Vagina (tissue), 2 donors: ENCODE data around the gene FRMD4A. TPM values are rescaled to one million over a fixed set of nuclear protein-coding genes. Genes with fewer than 3 reads are reported as not detected.

Source experiments
- DNase-seq, 2 donors: peaks; one replicate each; pipeline ENCODE4 v3.0.0-alpha.2; 2017; ENCODE audit errors: extremely low spot score in 2 of 2
- H3K27ac ChIP-seq: fragments of 200-600 bp; sonication (generic); one replicate; pipeline ENCODE4 v1.5.1; 2019
- H3K27me3 ChIP-seq: fragments of 200-600 bp; sonication (generic); one replicate; pipeline ENCODE4 v1.5.1; 2019
- H3K36me3 ChIP-seq, 2 donors: fragments of 200-600 bp; sonication (generic); one replicate each; pipeline ENCODE4 v1.5.1; 2017 to 2019
- H3K4me1 ChIP-seq: fragments of 200-600 bp; sonication (generic); one replicate; pipeline ENCODE4 v1.5.1; 2019
- H3K4me3 ChIP-seq, 2 donors: fragments of 200-600 bp; sonication (generic); 1 replicate in 1 of 2; 2 replicates in 1 of 2; pipeline ENCODE4 v1.5.1; 2016 to 2019
- H3K9me3 ChIP-seq: fragments of 200-600 bp; sonication (generic); one replicate; pipeline ENCODE4 v1.5.1; 2019
- POLR2A ChIP-seq, 2 donors: fragments of 450-650 bp; IDR thresholded peaks; one replicate each; pipeline ENCODE4 v1.6.1; 2017; ENCODE audit warnings: antibody characterized with exemption in 2 of 2, mild to moderate bottlenecking in 2 of 2, moderate library complexity in 2 of 2
- POLR2AphosphoS5 ChIP-seq, 2 donors: sonication (generic); formaldehyde crosslinking; IDR thresholded peaks; one replicate each; pipeline ENCODE4 v1.9.0; 2017; ENCODE audit warnings: antibody characterized with exemption in 2 of 2, mild to moderate bottlenecking in 2 of 2, low read depth in 1 of 2; ENCODE audit not compliant: insufficient read depth in 1 of 2
- intact Hi-C: fragments of 100-400 bp; cut with DNase I; formaldehyde crosslinking; loops from one replicate; pipeline ENCODE4 v1.15.1; 2023
- total RNA-seq: library from RNA; depleted of rRNA; stranded (reverse); fragments of >200 nt; gene quantifications from one replicate; pipeline ENCODE4 v1.2.3, GENCODE V29; 2016
- TF ChIP-seq, protein P1 (sequence below), 3 experiments: fragments of 450-650 bp in 2 of 3; fragments of 200-600 bp in 1 of 3; sonication (generic) in 1 of 3; IDR thresholded peaks; one replicate each; pipeline ENCODE4 v1.5.1; 2017 to 2019; ENCODE audit warnings: antibody characterized with exemption in 3 of 3, mild to moderate bottlenecking in 2 of 3, moderate library complexity in 2 of 3

FRMD4A gene
- total RNA-seq, 1 donor from 2014 or later = 24.8 TPM

DNA sequence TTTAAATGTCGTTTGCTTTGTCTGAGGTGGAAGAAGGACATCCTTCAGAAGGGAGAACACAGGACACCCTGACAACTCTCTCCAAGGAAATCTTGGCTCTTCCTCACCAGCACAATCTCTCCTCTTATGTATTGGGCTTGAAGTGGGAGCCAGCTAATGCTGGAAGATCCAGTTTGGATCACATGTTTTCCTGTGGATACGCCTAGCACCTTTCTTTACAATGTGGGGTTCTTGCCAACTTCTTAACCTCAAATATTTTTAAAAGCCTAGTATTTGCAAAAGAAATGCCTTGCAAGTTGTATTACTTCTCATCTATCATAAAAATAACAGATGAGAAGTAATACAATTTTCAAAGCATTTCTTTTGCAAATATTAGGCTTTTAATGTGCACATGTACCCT lies 76.4 kb downstream of the FRMD4A start:
- H3K36me3 ChIP-seq = no peaks in the 10 kb centered on the region

DNA sequence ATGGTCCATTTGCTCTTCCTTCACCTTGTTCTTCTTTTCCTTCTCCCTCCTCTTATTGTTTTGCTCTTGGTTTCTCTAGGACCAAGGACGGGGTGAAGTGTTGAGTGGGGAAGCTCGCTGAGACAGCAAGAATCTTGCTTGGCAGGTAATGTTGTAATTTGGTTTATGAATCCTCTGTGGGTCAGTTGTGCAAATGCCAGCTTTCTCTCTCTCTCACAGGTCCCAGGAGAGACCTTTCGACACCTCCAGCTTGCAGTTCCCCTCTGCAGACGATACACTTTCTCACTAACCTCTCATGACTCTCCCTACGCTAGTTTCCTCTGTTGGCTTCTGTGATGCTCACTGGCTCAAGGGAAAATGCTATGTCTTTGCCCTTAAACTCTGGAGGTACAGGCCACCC lies 77.0 kb downstream of the FRMD4A start:
- Histone ChIP-seq H3K9me3 (no peaks in the 10 kb centered on the region), H3K4me1 (no peaks in the 10 kb centered on the region), H3K36me3 (no peaks in the 10 kb centered on the region), H3K4me3 (no peak overlapping the region), H3K27ac (no peak overlapping the region), H3K27me3 (no peaks in the 10 kb centered on the region)
- TF ChIP-seq POLR2A (IDR thresholded peaks at IDR 0.05) (no peak), POLR2AphosphoS5 (IDR thresholded peaks at IDR 0.05; ENCODE audit: insufficient read depth in 1 of 2, low read depth in 1 of 2) (no peak)
- TF ChIP-seq, protein P1, sequence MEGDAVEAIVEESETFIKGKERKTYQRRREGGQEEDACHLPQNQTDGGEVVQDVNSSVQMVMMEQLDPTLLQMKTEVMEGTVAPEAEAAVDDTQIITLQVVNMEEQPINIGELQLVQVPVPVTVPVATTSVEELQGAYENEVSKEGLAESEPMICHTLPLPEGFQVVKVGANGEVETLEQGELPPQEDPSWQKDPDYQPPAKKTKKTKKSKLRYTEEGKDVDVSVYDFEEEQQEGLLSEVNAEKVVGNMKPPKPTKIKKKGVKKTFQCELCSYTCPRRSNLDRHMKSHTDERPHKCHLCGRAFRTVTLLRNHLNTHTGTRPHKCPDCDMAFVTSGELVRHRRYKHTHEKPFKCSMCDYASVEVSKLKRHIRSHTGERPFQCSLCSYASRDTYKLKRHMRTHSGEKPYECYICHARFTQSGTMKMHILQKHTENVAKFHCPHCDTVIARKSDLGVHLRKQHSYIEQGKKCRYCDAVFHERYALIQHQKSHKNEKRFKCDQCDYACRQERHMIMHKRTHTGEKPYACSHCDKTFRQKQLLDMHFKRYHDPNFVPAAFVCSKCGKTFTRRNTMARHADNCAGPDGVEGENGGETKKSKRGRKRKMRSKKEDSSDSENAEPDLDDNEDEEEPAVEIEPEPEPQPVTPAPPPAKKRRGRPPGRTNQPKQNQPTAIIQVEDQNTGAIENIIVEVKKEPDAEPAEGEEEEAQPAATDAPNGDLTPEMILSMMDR (IDR thresholded peaks at IDR 0.05) = no peak
- intact Hi-C loops = no loop called here
- no peak for DNase-seq

More for the DNA sequence above, 76.4 kb downstream of the FRMD4A start:
- Histone ChIP-seq H3K4me3 (no peak overlapping the region), H3K9me3 (no peaks in the 10 kb centered on the region), H3K27ac (no peak overlapping the region), H3K27me3 (no peaks in the 10 kb centered on the region), H3K4me1 (no peaks in the 10 kb centered on the region)
- TF ChIP-seq POLR2A (IDR thresholded peaks at IDR 0.05) (no peak), POLR2AphosphoS5 (IDR thresholded peaks at IDR 0.05; ENCODE audit: insufficient read depth in 1 of 2, low read depth in 1 of 2) (no peak)
- TF ChIP-seq, protein P1 (IDR thresholded peaks at IDR 0.05) = no peak
- DNase-seq = no peak
- intact Hi-C loops = no loop called here

DNA sequence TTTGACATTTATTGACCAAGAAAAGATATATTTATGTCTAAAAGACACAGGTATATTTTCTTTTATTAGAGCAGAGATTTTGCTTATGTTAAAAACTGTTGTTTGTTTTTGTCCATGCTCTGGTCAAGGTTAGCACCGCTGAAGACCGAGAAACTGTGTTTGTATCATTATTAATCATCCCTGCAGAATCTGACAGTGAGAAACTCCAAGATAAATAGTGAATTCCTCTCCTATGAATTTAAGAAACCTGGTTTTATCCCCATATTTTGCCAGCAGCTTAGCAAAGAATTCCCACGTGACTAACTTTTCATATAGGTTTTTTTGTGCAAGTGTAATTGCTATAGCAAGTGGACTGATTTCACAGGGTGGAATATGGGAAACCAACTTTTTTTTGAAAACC lies 77.6 kb downstream of the FRMD4A start:
- Histone ChIP-seq H3K27ac (no peak overlapping the region), H3K4me3 (no peak overlapping the region), H3K27me3 (no peaks in the 10 kb centered on the region), H3K36me3 (no peaks in the 10 kb centered on the region), H3K9me3 (no peaks in the 10 kb centered on the region), H3K4me1 (no peaks in the 10 kb centered on the region)
- no peak for DNase-seq
- intact Hi-C loops = no loop called here
- TF ChIP-seq POLR2AphosphoS5 (IDR thresholded peaks at IDR 0.05; ENCODE audit: insufficient read depth in 1 of 2, low read depth in 1 of 2) (no peak), POLR2A (IDR thresholded peaks at IDR 0.05) (no peak)
- TF ChIP-seq, protein P1 (IDR thresholded peaks at IDR 0.05) = no peak

DNA sequence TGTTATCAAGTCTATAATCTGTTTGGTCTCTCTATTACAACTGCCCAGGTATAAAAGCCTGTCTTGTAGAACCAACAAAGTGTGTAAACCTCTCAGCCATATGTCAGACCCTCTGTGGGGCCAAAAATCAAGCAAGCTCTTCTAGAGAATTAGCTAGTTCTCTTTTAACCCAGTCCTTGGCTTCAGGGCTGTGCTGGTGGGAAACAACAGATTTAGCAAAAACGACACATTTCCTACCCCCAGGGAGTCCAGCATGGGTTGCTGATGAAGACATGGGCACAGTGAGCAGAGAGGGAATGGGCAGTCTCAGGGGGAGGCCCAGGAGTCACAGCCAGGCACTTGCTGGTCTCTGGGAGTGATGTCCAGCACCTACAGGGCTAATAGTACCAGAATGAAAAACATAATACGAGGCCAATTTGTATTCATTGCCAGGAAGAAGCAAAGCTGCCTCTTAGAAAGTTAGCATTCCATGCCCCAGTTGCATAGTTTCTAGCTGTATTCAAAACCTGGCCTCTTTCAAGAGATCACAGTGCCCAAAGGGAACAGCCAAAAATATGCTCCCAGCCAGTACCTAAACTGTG lies 80.1 kb downstream of the FRMD4A start:
- Histone ChIP-seq H3K4me1 (no peaks in the 10 kb centered on the region), H3K4me3 (no peak overlapping the region), H3K27me3 (no peaks in the 10 kb centered on the region), H3K27ac (no peak overlapping the region), H3K9me3 (no peaks in the 10 kb centered on the region), H3K36me3 (no peaks in the 10 kb centered on the region)
- intact Hi-C loops = no loop called here
- no peak for DNase-seq
- TF ChIP-seq POLR2A (IDR thresholded peaks at IDR 0.05) = no peak
- TF ChIP-seq POLR2AphosphoS5 (IDR thresholded peaks at IDR 0.05; ENCODE audit: insufficient read depth in 1 of 2, low read depth in 1 of 2) = no peak
- TF ChIP-seq, protein P1 (IDR thresholded peaks at IDR 0.05) = no peak

DNA sequence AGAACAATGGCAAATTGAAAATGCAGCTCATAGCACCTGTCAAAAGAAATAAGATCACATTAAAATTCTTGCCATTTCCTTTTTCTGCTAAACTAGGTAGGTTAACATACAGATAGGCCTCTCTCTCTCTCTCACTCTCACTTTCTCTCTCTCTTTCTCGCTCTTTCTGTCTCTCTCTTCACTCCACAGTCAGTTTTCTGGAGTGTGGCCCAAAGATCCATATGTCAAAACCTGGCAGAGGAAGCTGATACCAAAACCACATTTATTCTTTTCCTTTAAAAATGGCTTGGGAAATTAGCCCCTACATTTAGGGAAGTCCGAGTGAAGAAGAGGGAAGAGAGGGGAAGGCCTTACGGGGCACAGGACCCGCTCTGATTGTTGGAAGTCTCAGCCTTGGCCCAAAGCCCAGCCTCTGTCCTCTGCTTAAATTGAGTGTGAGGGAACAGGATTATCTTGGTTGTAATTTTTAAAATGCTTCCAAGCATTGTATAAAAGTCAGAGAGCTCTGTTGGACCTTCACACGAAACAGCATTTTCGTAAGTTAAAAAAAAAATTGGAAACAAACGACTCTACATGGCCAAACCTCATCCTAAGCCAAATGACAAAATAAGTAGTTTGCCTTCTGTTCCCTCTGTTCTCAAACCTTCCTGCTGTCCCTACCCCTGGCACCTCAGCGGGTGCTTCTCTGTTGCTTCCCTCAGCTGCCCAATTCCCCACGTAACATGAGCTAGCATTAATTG lies 83.2 kb downstream of the FRMD4A start:
- Histone ChIP-seq H3K36me3 (no peaks in the 10 kb centered on the region), H3K4me3 (no peak overlapping the region), H3K27me3 (no peaks in the 10 kb centered on the region), H3K4me1 (no peaks in the 10 kb centered on the region), H3K9me3 (no peaks in the 10 kb centered on the region), H3K27ac (no peak overlapping the region)
- TF ChIP-seq POLR2AphosphoS5 (IDR thresholded peaks at IDR 0.05; ENCODE audit: insufficient read depth in 1 of 2, low read depth in 1 of 2) = no peak
- TF ChIP-seq, protein P1 (IDR thresholded peaks at IDR 0.05) = no peak
- TF ChIP-seq POLR2A (IDR thresholded peaks at IDR 0.05) = no peak
- intact Hi-C loops = no loop called here
- DNase-seq = no peak
